Caco-2 (cell line): ENCODE data around the gene TRANK1. TPM values are rescaled to one million over a fixed set of nuclear protein-coding genes. Genes with fewer than 3 reads are reported as not detected.

Experiments
- BruUV-seq: library from RNA; stranded (reverse); fragments of 400-500 nt; replicated peaks from 2 replicates; lab custom pipeline; 2021; lab: Mats Ljungman, UMichigan
- CTCF ChIA-PET: fragments of 300-600 bp; sonication (Branson Sonifier 250); formaldehyde crosslinking; loops from one replicate; lab custom pipeline; 2022; ENCODE audit warnings: antibody characterized with exemption; lab: Charles Lee
- POLR2A ChIA-PET: fragments of 300-600 bp; sonication (Branson Sonifier 250); formaldehyde crosslinking; loops from one replicate; lab custom pipeline; 2022; ENCODE audit warnings: antibody characterized with exemption; lab: Charles Lee
- DNase-seq, 2 experiments: peaks; one replicate each; pipeline versions ENCODE4 v3.0.0 to v3.0.0-alpha.2; 2020 to 2022
- H3K27me3 ChIP-seq: replicated peaks from 2 replicates; pipeline ENCODE4 v1.6.0; 2011; ENCODE audit warnings: low read length; ENCODE audit not compliant: control insufficient read depth, insufficient read depth
- H3K36me3 ChIP-seq: 2 replicates; pipeline ENCODE4 v1.5.1; 2011; ENCODE audit warnings: low read length; ENCODE audit not compliant: control insufficient read depth, insufficient read depth
- H3K4me1 ChIP-seq: fragments of 250-450 bp; sonication (Bioruptor Pico); 2 replicates; pipeline ENCODE4 v1.5.1; 2020; ENCODE audit warnings: mild to moderate bottlenecking
- H3K4me3 ChIP-seq: 2 replicates; pipeline ENCODE4 v1.5.1; 2011; ENCODE audit warnings: low read depth, mild to moderate bottlenecking, control low read depth, low read length
- H3K9me3 ChIP-seq: fragments of 250-450 bp; sonication (Bioruptor Pico); 2 replicates; pipeline ENCODE4 v1.5.1; 2020; ENCODE audit warnings: mild to moderate bottlenecking, moderate library complexity
- H3K27ac Mint-ChIP-seq: one replicate; pipeline ENCODE4 v1.8.0; 2022; ENCODE audit warnings: mixed read lengths; ENCODE audit not compliant: unreplicated experiment
- H3K27me3 Mint-ChIP-seq: one replicate; pipeline ENCODE4 v1.8.0; 2022; ENCODE audit warnings: mixed read lengths; ENCODE audit not compliant: insufficient read depth, unreplicated experiment
- H3K36me3 Mint-ChIP-seq: one replicate; pipeline ENCODE4 v1.8.0; 2022; ENCODE audit warnings: mild to moderate bottlenecking, mixed read lengths; ENCODE audit not compliant: insufficient read depth, unreplicated experiment
- H3K4me1 Mint-ChIP-seq: one replicate; pipeline ENCODE4 v1.8.0; 2022; ENCODE audit warnings: low read depth, mixed read lengths; ENCODE audit not compliant: unreplicated experiment
- H3K4me3 Mint-ChIP-seq: one replicate; pipeline ENCODE4 v1.8.0; 2022; ENCODE audit warnings: mild to moderate bottlenecking, moderate library complexity, mixed read lengths; ENCODE audit not compliant: unreplicated experiment
- H3K9me3 Mint-ChIP-seq: one replicate; pipeline ENCODE4 v1.8.0; 2022; ENCODE audit warnings: mixed read lengths; ENCODE audit not compliant: unreplicated experiment
- CTCF ChIP-seq, 2 experiments: fragments of 200-600 bp in 1 of 2; IDR thresholded peaks; 1 replicate in 1 of 2; 2 replicates in 1 of 2; pipeline versions ENCODE4 v1.5.1 to v1.8.0; 2011 to 2022; ENCODE audit warnings: antibody characterized with exemption in 1 of 2, control low read depth in 1 of 2, inconsistent platforms in 1 of 2, low read depth in 1 of 2, low read length in 1 of 2, mild to moderate bottlenecking in 1 of 2, moderate library complexity in 1 of 2; ENCODE audit not compliant: insufficient read depth in 1 of 2, severe bottlenecking in 1 of 2, unreplicated experiment in 1 of 2
- intact Hi-C: fragments of 100-400 bp; cut with micrococcal nuclease; formaldehyde crosslinking; loops from one replicate; pipeline ENCODE4 v1.10.0; 2022; ENCODE audit not compliant: unreplicated experiment
- total RNA-seq: library from RNA; stranded (reverse); gene quantifications from 2 replicates; pipeline ENCODE4 v1.2.3, GENCODE V29; 2022

The TRANK1 gene
- total RNA-seq, 1 experiment from 2014 or later, result 4.3 TPM

- H3K9me3 ChIP-seq, result peaks cover 24% of the 10 kb centered on the region
- peaks cover 16% of the 10 kb centered on the region for H3K9me3 Mint-ChIP-seq
- POLR2A ChIA-PET, result interaction anchor here (1.0 kb wide), 1 partner anchor 48 kb away, joined by 4 read pairs; the partner anchor contains the start of genes EPM2AIP1 and MLH1
- no peaks in the 10 kb centered on the region for H3K27me3 ChIP-seq
- H3K36me3 Mint-ChIP-seq, result peaks cover 10% of the 10 kb centered on the region
- no TSS peak for BruUV-seq
- no peak overlapping the region for H3K27ac Mint-ChIP-seq
- H3K27me3 Mint-ChIP-seq, result no peaks in the 10 kb centered on the region
- H3K4me1 Mint-ChIP-seq, result no peaks in the 10 kb centered on the region
- peak overlapping the region; percentile 73 for H3K4me3 ChIP-seq
- no peaks in the 10 kb centered on the region for H3K36me3 ChIP-seq
- H3K4me1 ChIP-seq, result peaks cover 7% of the 10 kb centered on the region; the same call in 1 of the 2 replicates
- intact Hi-C loops, result no loop called here
- H3K4me3 Mint-ChIP-seq, result peak overlapping the region; percentile 81
- CTCF ChIA-PET, result interaction anchor here (1.4 kb wide), 1 partner anchor 40 kb away, joined by 9 read pairs; no protein-coding TSS in a partner anchor
- no peak for TF ChIP-seq CTCF (IDR thresholded peaks at IDR 0.05; ENCODE audit: insufficient read depth in 1 of 2, low read depth in 1 of 2, low read length in 1 of 2, severe bottlenecking in 1 of 2, unreplicated experiment in 1 of 2)
- DNase-seq, result no peak
Measured at GRCh38 chr3:36945333-36945980, 603 bp upstream of the TRANK1 start.

- intact Hi-C loops, result loop anchor here (1.0 kb wide), 1 partner anchor 14 kb away; no protein-coding TSS in a partner anchor
- TF ChIP-seq CTCF (IDR thresholded peaks at IDR 0.05; ENCODE audit: insufficient read depth in 1 of 2, low read depth in 1 of 2, low read length in 1 of 2, severe bottlenecking in 1 of 2, unreplicated experiment in 1 of 2), result peak; percentile 7 to 10
- H3K9me3 Mint-ChIP-seq, result peaks cover 12% of the 10 kb centered on the region
- peaks cover 16% of the 10 kb centered on the region for H3K9me3 ChIP-seq
- ChIA-PET POLR2A (interaction anchor here (0.5 to 1.0 kb wide), 2 partner anchors 49 to 273 kb away, joined by 4 to 5 read pairs; partner anchors contain the start of genes EPM2AIP1 and MLH1), CTCF (interaction anchor here (0.6 to 2.0 kb wide), 4 partner anchors 15 to 152 kb away, joined by 3 to 10 read pairs (median 6); no protein-coding TSS in a partner anchor)
- H3K36me3 Mint-ChIP-seq, result peaks cover 7% of the 10 kb centered on the region
- H3K4me3 ChIP-seq, result peak overlapping the region; percentile 73
- H3K4me1 ChIP-seq, result peaks cover 7% of the 10 kb centered on the region; the same call in 1 of the 2 replicates
- DNase-seq, result peak; percentile 50 to 62
- no peaks in the 10 kb centered on the region for H3K4me1 Mint-ChIP-seq
- no peaks in the 10 kb centered on the region for H3K36me3 ChIP-seq
- H3K27ac Mint-ChIP-seq, result peak overlapping the region; percentile 55
- H3K27me3 ChIP-seq, result no peaks in the 10 kb centered on the region
- BruUV-seq, result no TSS peak
- peak overlapping the region; percentile 81 for H3K4me3 Mint-ChIP-seq
- H3K27me3 Mint-ChIP-seq, result no peaks in the 10 kb centered on the region
Measured at GRCh38 chr3:36944012-36944640, 728 bp downstream of the TRANK1 start.

- no peaks in the 10 kb centered on the region for H3K4me1 Mint-ChIP-seq
- H3K36me3 Mint-ChIP-seq, result peaks cover 2% of the 10 kb centered on the region
- Histone ChIP-seq H3K4me3 (peak overlapping the region; percentile 73), H3K4me1 (peaks cover 7% of the 10 kb centered on the region; the same call in 1 of the 2 replicates), H3K9me3 (peaks cover 16% of the 10 kb centered on the region), H3K36me3 (no peaks in the 10 kb centered on the region), H3K27me3 (no peaks in the 10 kb centered on the region)
- H3K27ac Mint-ChIP-seq, result peak overlapping the region; percentile 55
- no peaks in the 10 kb centered on the region for H3K27me3 Mint-ChIP-seq
- ChIA-PET CTCF (interaction anchor here (1.0 to 2.0 kb wide), 3 partner anchors 15 to 151 kb away, joined by 3 to 10 read pairs (median 9); no protein-coding TSS in a partner anchor), POLR2A (no interaction called here)
- H3K4me3 Mint-ChIP-seq, result peak overlapping the region; percentile 81
- peaks cover 6% of the 10 kb centered on the region for H3K9me3 Mint-ChIP-seq
- no peak for TF ChIP-seq CTCF (IDR thresholded peaks at IDR 0.05; ENCODE audit: insufficient read depth in 1 of 2, low read depth in 1 of 2, low read length in 1 of 2, severe bottlenecking in 1 of 2, unreplicated experiment in 1 of 2)
- no peak for DNase-seq
- BruUV-seq, result no TSS peak
- intact Hi-C loops, result no loop called here
Measured at GRCh38 chr3:36943601-36944000, 1.3 kb downstream of the TRANK1 start.
